Ectodermal cell (in vitro differentiated cells): ENCODE data around the gene TMEM203.

Source experiments
- H3K27ac ChIP-seq: 2 replicates; pipeline ENCODE4 v1.7.0; 2013; ENCODE audit warnings: mild to moderate bottlenecking, low read depth, low read length; ENCODE audit not compliant: insufficient read depth, poor library complexity, severe bottlenecking
- H3K27me3 ChIP-seq: 2 replicates; pipeline ENCODE4 v1.7.0; 2013; ENCODE audit warnings: mild to moderate bottlenecking, low read length; ENCODE audit not compliant: insufficient read depth, control insufficient read depth, poor library complexity, severe bottlenecking
- H3K36me3 ChIP-seq: one replicate; pipeline ENCODE4 v1.7.0; 2013; ENCODE audit warnings: low read length; ENCODE audit not compliant: control insufficient read depth, insufficient read depth
- H3K4me1 ChIP-seq: one replicate; pipeline ENCODE4 v1.7.0; 2013; ENCODE audit warnings: low read length; ENCODE audit not compliant: control insufficient read depth, insufficient read depth
- H3K4me3 ChIP-seq: 2 replicates; pipeline ENCODE4 v1.7.0; 2013; ENCODE audit warnings: low read depth, low read length, control low read depth; ENCODE audit not compliant: insufficient read depth
- H3K9me3 ChIP-seq: 2 replicates; pipeline ENCODE4 v1.7.0; 2013; ENCODE audit warnings: mild to moderate bottlenecking, low read length, moderate library complexity; ENCODE audit not compliant: control insufficient read depth
- WGBS, 2 experiments: methylation state at CpG; one replicate each; pipeline ENCODE4 v1.1.7; 2013; ENCODE audit warnings: missing lambda C conversion rate in 2 of 2; 5-methylcytosine and 5-hydroxymethylcytosine counted together

TMEM203 gene

GRCh38 chr9:137160716-137161557, 44.5 kb downstream of the TMEM203 start:
- H3K27me3 ChIP-seq = peaks cover 100% of the 10 kb centered on the region
- no peaks in the 10 kb centered on the region for H3K4me1 ChIP-seq
- no peak overlapping the region for H3K27ac ChIP-seq
- no peaks in the 10 kb centered on the region for H3K9me3 ChIP-seq
- no peaks in the 10 kb centered on the region for H3K36me3 ChIP-seq
- 62 to 64% methylated on average over 56 of the region's 56 CpGs for WGBS, 2 experiments
- H3K4me3 ChIP-seq = no peak overlapping the region

GRCh38 chr9:137160054-137160425, 45.4 kb downstream of the TMEM203 start:
- Histone ChIP-seq H3K9me3 (no peaks in the 10 kb centered on the region), H3K4me3 (no peak overlapping the region), H3K36me3 (no peaks in the 10 kb centered on the region), H3K27ac (no peak overlapping the region), H3K27me3 (peaks cover 100% of the 10 kb centered on the region), H3K4me1 (no peaks in the 10 kb centered on the region)
- 70 to 73% methylated on average over 17 of the region's 17 CpGs for WGBS, 2 experiments

GRCh38 chr9:137159105-137160053, 46.1 kb downstream of the TMEM203 start:
- Histone ChIP-seq H3K4me1 (no peaks in the 10 kb centered on the region), H3K4me3 (no peak overlapping the region), H3K27me3 (peaks cover 99% of the 10 kb centered on the region), H3K27ac (no peak overlapping the region), H3K9me3 (no peaks in the 10 kb centered on the region), H3K36me3 (no peaks in the 10 kb centered on the region)
- WGBS, 2 experiments = 50 to 52% methylated on average over 14 of the region's 14 CpGs

GRCh38 chr9:137158625-137159024, 46.8 kb downstream of the TMEM203 start:
- WGBS, 2 experiments = 54 to 55% methylated on average over 4 of the region's 4 CpGs
- H3K4me3 ChIP-seq = no peak overlapping the region
- H3K9me3 ChIP-seq = no peaks in the 10 kb centered on the region
- H3K4me1 ChIP-seq = no peaks in the 10 kb centered on the region
- peaks cover 91% of the 10 kb centered on the region for H3K27me3 ChIP-seq
- H3K36me3 ChIP-seq = no peaks in the 10 kb centered on the region
- no peak overlapping the region for H3K27ac ChIP-seq

GRCh38 chr9:137157618-137158415, 47.6 kb downstream of the TMEM203 start:
- H3K27me3 ChIP-seq = peaks cover 83% of the 10 kb centered on the region
- no peak overlapping the region for H3K27ac ChIP-seq
- H3K4me3 ChIP-seq = no peak overlapping the region
- no peaks in the 10 kb centered on the region for H3K36me3 ChIP-seq
- no peaks in the 10 kb centered on the region for H3K9me3 ChIP-seq
- WGBS, 2 experiments = 73 to 74% methylated on average over 19 of the region's 19 CpGs
- no peaks in the 10 kb centered on the region for H3K4me1 ChIP-seq

- Histone ChIP-seq H3K9me3 (no peaks in the 10 kb centered on the region), H3K4me1 (no peaks in the 10 kb centered on the region), H3K27me3 (peaks cover 72% of the 10 kb centered on the region), H3K27ac (no peak overlapping the region), H3K36me3 (no peaks in the 10 kb centered on the region), H3K4me3 (no peak overlapping the region)
- WGBS, 2 experiments = 50 to 57% methylated on average over 65 of the region's 65 CpGs
Observed at GRCh38 chr9:137156567-137157375, 48.7 kb downstream of the TMEM203 start.
